NCI-H460 (cell line): ENCODE results near the gene PPP2R5D. TPM values are rescaled to one million over a fixed set of nuclear protein-coding genes. Genes with fewer than 3 reads are reported as not detected.
"Not testable (repeated sequence)": the region's sequence is repeated elsewhere in the genome, so short reads cannot be mapped to it uniquely, and the experiment has no call there.

ENCODE experiments used
- DNase-seq: peaks from one replicate; pipeline ENCODE4 v3.0.0-alpha.2; 2016; ENCODE audit warnings: low read depth; ENCODE audit errors: extremely low read depth
- total RNA-seq: library from RNA; depleted of rRNA; stranded (reverse); fragments of >200 nt; shearing (Covaris generic); gene quantifications from 2 replicates; pipeline ENCODE4 v1.2.3, GENCODE V29; 2014

Gene PPP2R5D
- total RNA-seq, 1 experiment from 2014 or later = 34.8 TPM

DNA sequence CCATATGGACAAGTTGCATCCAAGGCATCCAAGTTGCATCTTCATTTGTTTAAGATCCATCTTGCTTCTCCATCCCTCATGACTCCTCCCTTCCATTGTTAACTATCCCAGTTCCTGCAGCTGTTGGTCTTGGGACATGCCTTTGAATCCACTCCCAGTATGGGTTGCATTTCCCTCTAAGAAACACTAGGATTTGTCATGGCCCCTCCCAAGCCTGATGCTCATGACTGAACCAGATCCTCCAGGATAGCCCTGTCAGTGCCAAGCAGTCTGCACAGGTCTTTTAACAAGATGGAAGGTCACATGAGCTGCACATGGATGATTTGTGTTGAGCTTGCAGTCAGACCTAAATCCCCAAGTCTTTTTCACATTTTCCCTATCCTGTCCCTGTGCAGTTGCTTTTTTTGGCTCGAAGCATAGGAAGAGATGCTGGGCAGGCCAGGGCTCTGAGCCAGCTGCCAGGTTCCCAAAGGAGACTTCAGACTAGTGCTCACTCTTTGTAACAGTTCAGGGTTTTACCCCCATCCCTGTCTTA lies 4.2 kb downstream of the PPP2R5D start:
- no peak for DNase-seq

- DNase-seq = no peak
Measured at GRCh38 chr6:42989923-42990322, 5.6 kb downstream of the PPP2R5D start.

GRCh38 chr6:42993445-42993844 lies 9.1 kb downstream of the PPP2R5D start:
- no peak for DNase-seq

GRCh38 chr6:42996513-42996912 lies 12.1 kb downstream of the PPP2R5D start:
- no peak for DNase-seq

GRCh38 chr6:42998205-42998604 lies 13.8 kb downstream of the PPP2R5D start:
- DNase-seq = not testable (repeated sequence)

GRCh38 chr6:43001843-43002242 lies 17.5 kb downstream of the PPP2R5D start:
- no peak for DNase-seq

GRCh38 chr6:43005844-43006243 lies 21.5 kb downstream of the PPP2R5D start:
- DNase-seq = no peak

DNA sequence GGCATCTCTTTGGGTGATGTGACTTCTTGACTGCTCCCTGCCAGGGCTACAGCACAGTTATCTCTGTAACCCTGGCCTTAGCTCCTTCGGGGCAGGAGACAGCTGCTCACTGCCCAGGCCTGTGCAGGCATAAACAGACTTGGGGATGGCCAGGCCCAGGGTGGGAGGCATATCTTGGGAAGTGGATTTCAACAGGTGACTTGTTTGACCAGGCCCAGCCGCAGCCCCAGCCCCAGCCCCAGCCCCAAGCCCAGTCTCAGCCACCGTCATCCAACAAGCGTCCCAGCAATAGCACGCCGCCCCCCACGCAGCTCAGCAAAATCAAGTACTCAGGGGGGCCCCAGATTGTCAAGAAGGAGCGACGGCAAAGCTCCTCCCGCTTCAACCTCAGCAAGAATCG lies 21.9 kb downstream of the PPP2R5D start:
- no peak for DNase-seq

DNA sequence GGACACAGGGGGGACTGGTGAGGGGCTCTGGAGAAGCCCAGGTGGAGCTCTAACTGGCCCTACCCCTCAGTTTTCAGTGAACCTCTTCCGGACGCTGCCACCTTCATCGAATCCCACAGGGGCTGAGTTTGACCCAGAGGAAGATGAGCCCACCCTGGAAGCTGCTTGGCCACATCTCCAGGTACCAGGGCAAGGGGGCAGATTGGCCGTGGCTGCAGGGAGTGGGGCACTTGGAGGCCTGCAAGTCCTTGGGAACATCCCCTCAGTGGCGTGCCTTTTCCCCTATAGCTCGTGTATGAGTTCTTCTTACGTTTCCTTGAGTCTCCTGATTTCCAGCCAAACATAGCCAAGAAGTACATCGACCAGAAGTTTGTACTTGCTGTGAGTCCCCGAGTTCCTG lies 22.8 kb downstream of the PPP2R5D start:
- DNase-seq = no peak

GRCh38 chr6:43009124-43009523 lies 24.8 kb downstream of the PPP2R5D start:
- no peak for DNase-seq

DNA sequence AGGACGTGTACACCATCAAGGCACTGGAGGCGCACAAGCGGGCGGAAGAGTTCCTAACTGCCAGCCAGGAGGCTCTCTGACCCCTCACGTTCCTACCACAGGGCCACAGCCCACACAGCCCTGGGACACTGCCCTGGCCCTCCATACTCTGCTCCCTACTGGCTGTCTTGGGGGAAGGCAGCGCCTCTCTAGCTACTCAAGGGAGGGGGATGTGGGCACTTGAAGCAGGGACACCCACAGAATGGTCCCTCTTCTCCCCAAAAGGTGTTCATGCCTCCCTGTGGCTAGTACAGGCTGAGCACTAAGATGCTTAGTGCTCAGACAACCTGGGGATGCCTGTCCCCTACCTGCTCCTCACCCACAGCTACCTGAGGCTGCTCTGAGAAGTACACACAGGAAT lies 26.8 kb downstream of the PPP2R5D start:
- DNase-seq = no peak

DNA sequence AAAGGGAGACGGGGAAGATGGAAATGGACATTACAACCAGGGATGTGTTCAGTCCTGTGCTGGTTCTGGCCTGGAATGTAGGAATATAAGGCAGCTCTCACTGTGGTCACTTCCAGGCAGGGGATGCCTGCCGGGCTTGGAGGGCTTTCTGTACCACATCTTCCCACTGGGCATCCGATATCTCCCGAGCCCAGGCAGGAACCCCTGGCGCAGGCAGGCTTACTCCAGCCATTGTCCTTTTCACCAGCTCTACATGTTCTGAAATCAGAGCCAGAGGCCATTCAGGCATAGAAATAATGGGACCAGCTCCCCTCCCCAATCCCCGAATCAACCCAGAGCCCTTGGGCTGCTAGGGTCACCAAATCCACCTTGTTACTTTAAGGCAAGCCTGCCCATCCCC lies 28.0 kb downstream of the PPP2R5D start:
- DNase-seq = no peak

- no peak for DNase-seq
Measured at GRCh38 chr6:43013097-43013842, 28.9 kb downstream of the PPP2R5D start.

GRCh38 chr6:43013843-43014433 lies 29.6 kb downstream of the PPP2R5D start, which contains the start of the genes KLHDC3 and MEA1:
Gene KLHDC3 (plus strand): TSS chr6:43014249. CDS start chr6:43017193, 2,944 bp downstream.
Gene MEA1 (minus strand): TSS chr6:43013946. CDS start chr6:43013813, 133 bp downstream.
- peak; percentile 99 for DNase-seq

DNA sequence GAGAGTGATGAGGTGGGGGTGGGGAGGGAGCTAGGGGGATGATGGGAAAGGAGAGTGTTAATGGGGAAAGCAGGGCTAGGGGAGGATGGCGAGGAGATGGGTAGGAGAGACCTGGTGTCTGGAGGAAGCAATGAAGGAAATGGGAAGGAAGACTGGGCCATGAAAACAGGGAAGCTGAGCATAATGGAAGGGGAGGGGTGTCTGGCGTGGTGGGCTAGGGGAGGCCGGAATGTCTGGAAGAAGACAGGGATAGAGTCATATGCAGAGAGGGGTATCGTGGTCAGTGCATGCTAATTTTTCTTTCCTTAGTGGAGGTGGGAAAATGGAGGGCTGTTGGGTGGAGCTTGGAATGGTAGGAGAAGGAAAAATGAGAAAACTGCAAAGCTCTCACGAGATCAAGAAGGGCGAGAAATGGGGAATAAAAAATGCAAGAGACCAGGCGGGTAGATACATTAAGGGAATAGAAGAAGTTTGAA lies 30.1 kb downstream of the PPP2R5D start:
- no peak for DNase-seq

- no peak for DNase-seq
Measured at GRCh38 chr6:43016176-43016942, 32.0 kb downstream of the PPP2R5D start.

- no peak for DNase-seq
Measured at GRCh38 chr6:43016943-43017334, 32.6 kb downstream of the PPP2R5D start.

GRCh38 chr6:43019152-43019551 lies 34.8 kb downstream of the PPP2R5D start:
- DNase-seq = no peak

DNA sequence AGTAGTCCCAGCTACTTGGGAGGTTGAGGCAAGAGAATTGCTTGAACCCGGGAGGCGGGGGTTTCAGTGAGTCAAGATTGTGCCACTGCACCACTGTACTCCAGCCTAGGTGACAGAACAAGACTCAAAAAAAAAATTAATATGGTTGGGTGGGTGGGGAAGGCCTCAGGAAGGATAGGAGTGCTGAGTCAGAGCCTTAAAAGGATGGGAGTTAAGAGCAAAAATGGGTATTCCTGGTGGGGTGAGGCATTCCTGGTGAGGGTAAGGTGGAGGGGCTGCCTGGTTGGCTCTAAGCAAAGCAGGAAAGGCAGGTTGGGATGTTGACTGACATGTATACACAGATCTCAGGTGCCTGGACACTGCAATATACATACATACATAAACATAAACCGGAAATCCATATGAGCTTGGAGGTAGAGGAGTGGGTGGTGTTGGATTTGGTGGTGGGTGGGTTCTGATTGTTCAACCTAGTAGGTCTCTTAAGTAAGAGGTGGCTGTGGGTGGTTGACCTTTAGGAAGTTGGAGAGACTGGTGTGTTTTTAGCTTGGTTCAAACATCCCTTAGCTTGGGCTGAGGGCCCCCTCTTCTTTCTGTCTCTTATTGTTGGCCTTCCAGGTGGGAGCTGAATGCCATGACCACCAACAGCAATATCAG lies 35.8 kb downstream of the PPP2R5D start:
- DNase-seq = no peak

DNA sequence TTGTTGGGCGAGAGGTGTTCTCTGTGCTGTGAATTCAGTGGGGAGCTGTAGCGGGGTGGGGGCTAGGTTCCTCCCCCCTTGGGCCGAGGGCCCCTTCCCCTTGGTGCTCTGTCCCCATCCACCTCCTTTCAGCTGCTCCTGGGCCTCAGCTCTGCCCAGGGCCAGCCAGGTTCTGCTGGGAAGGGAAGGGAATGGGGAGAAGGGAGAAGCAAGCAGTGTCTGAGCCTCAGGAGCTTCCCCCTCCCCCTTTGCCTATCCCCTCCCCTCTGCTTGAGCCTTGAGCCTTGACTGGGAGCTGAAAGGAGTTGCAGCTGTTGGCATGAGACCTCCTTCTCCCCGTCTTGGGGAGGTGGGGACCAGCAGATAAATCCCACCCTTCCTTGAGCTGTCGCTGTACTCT lies 36.5 kb downstream of the PPP2R5D start:
- no peak for DNase-seq
